Measurements from ENCODE around the gene LCTL.

Gene LCTL

DNA sequence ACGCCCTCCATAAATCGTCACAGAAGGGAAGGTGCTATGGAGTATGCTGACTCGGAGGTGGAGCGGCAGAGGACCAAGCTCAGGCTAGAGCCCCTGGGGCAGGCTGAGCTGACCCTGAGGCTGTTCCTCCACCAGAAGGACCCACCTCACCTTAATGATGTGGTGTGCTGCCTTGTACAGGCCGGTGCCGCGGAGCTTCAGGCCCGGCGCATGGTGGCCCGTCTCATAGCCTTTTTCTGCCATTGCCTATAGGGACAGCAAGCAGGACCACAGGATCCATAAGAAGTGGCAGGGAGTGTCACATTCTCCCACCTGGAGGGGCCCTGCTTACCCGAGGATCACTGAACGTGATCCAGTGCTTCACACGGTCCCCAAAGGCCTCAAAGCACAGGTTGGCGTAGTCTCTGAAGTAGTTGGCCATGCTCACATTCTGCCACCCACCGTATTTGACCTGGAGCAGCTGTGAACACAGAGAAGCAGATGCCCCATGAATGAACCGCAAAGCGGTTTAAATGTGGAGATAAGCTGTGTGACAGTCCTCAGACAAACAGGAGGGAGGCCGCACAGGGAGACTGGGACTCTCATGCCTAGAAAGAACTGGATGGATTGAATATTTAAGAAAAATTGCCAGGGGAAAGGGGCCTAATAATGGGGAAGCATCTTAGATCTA is 4.8 kb downstream of the LCTL start:
- no peak for DNase-seq (ENCODE audit: low read depth)
- in situ Hi-C loops (cut with HindIII; ENCODE audit: low sequenced_read_pairs) = no loop called here
- H3K4me3 ChIP-seq (ENCODE audit: low read depth, low read length) = no peak overlapping the region
- TF ChIP-seq, protein P1, sequence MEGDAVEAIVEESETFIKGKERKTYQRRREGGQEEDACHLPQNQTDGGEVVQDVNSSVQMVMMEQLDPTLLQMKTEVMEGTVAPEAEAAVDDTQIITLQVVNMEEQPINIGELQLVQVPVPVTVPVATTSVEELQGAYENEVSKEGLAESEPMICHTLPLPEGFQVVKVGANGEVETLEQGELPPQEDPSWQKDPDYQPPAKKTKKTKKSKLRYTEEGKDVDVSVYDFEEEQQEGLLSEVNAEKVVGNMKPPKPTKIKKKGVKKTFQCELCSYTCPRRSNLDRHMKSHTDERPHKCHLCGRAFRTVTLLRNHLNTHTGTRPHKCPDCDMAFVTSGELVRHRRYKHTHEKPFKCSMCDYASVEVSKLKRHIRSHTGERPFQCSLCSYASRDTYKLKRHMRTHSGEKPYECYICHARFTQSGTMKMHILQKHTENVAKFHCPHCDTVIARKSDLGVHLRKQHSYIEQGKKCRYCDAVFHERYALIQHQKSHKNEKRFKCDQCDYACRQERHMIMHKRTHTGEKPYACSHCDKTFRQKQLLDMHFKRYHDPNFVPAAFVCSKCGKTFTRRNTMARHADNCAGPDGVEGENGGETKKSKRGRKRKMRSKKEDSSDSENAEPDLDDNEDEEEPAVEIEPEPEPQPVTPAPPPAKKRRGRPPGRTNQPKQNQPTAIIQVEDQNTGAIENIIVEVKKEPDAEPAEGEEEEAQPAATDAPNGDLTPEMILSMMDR (IDR thresholded peaks at IDR 0.05; ENCODE audit: low read depth, low read length, missing control alignments) = no peak

DNA sequence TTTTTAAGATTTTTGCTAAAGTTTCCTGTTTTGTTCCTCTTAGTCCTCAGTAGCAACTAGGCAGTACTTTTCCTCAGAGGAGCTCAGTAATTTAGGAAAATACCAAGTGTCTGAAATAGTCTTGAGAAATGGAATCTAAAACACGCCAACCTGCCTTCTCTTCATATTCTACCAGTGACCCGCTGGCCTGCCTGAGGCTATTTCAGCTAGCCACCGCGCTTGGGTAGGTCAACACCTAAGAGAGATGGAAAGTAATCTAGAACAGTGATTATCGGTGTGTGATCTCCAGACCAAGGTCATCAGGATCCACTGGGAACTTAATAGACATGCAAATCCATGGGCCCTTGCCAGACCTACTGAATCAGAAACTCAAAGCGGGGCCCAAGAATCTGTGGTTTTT is 7.5 kb downstream of the LCTL start:
- no peak for DNase-seq (ENCODE audit: low read depth)
- TF ChIP-seq, protein P1 (IDR thresholded peaks at IDR 0.05; ENCODE audit: low read depth, low read length, missing control alignments) = no peak
- H3K4me3 ChIP-seq (ENCODE audit: low read depth, low read length) = no peak overlapping the region
- in situ Hi-C loops (cut with HindIII; ENCODE audit: low sequenced_read_pairs) = no loop called here

DNA sequence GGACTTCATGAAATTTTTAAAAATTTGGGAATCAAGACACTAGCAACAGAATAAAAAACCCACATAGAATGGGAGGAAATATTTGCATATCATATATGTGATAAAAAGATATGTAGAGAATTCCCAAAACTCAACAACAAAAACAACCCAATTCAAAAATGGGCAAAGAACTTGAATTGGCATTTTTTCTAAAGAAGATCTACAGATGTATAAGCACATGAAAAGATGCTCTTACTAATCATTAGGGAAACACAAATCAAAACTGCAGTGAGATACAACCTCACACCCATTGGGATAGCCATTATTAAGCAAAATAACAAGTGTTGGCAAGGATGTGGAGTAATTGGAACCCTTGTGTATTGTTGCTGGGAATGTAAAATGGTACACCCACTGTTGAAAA is 10.1 kb downstream of the LCTL start:
- no peak overlapping the region for H3K4me3 ChIP-seq (ENCODE audit: low read depth, low read length)
- TF ChIP-seq, protein P1 (IDR thresholded peaks at IDR 0.05; ENCODE audit: low read depth, low read length, missing control alignments) = no peak
- DNase-seq (ENCODE audit: low read depth) = no peak
- in situ Hi-C loops (cut with HindIII; ENCODE audit: low sequenced_read_pairs) = no loop called here

DNA sequence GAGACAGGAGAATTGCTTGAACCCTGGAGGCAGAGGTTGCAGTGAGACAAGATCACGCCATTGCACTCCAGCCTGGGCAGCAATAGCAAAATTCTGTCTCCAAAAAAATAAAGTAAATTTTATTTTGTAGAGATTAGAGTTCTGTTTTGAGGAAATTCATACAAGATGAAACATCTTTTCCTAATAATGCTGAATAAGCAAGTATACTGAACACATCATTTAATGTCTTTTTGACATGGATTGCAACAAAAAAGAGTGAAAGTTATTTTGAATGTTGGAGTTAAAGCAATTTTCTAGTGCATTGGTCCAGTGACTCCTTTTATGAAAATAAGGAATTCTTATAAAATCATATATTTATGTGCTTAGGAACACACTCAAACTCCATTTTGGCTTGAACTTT is 20.5 kb downstream of the LCTL start:
- in situ Hi-C loops (cut with HindIII; ENCODE audit: low sequenced_read_pairs) = no loop called here
- TF ChIP-seq, protein P1 (IDR thresholded peaks at IDR 0.05; ENCODE audit: low read depth, low read length, missing control alignments) = no peak
- H3K4me3 ChIP-seq (ENCODE audit: low read depth, low read length) = no peak overlapping the region
- DNase-seq (ENCODE audit: low read depth) = no peak

DNA sequence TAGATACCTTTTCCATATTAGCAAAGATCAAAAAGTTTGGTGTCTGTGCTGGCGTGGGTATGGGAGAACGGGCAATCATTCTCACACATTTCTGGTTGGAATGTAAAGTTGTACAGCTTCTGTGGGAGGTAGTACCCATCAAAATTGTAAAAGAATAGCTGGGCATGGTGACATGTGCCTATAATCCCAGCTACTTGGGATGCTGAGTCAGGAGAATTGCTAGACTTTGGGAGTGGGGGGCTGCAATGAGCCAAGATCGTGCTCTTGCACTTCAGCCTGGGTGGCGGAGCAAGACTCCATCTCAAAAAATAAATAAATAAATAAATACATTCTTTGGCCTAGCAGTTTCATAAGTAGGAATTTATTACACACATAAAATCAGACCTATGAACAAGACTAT is 22.9 kb downstream of the LCTL start:
- TF ChIP-seq, protein P1 (IDR thresholded peaks at IDR 0.05; ENCODE audit: low read depth, low read length, missing control alignments) = no peak
- in situ Hi-C loops (cut with HindIII; ENCODE audit: low sequenced_read_pairs) = no loop called here
- no peak for DNase-seq (ENCODE audit: low read depth)

DNA sequence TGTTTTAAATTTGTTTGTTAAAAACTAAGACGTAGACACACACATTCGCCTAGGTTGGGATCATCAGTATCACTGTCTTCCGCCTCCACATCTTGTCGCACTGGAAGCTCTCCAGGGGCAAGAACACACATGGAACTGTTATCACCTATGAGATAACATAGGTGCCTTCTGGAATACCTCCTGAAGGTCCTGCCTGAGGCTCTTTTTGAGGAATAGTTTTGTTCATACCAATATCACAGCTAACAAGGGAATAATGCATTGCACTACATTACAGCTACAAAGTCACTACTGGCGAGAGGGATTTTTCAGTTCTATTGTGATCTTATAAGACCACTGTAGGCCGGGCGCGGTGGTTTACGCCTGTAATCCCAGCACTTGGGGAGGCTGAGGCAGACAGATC is 30.7 kb downstream of the LCTL start:
- in situ Hi-C loops (cut with HindIII; ENCODE audit: low sequenced_read_pairs) = no loop called here
- TF ChIP-seq, protein P1 (IDR thresholded peaks at IDR 0.05; ENCODE audit: low read depth, low read length, missing control alignments) = no peak
- H3K4me3 ChIP-seq (ENCODE audit: low read depth, low read length) = no peak overlapping the region
- DNase-seq (ENCODE audit: low read depth) = no peak

More for the DNA sequence above, 22.9 kb downstream of the LCTL start:
- H3K4me3 ChIP-seq (ENCODE audit: low read depth, low read length) = no peak overlapping the region

All from astrocyte of the cerebellum (primary cell).